GM18508 (cell line): ENCODE measurements around the gene MINK1.
"Not testable (repeated sequence)": the region's sequence is repeated elsewhere in the genome, so short reads cannot be mapped to it uniquely, and the experiment has no call there.

Source experiments
- ATAC-seq: cut with Tn5 transposase; IDR thresholded peaks from one replicate; pipeline ENCODE4 v1.9.1; 2021; ENCODE audit warnings: moderate number of reproducible peaks; ENCODE audit not compliant: insufficient read depth, unreplicated experiment

The MINK1 gene

DNA sequence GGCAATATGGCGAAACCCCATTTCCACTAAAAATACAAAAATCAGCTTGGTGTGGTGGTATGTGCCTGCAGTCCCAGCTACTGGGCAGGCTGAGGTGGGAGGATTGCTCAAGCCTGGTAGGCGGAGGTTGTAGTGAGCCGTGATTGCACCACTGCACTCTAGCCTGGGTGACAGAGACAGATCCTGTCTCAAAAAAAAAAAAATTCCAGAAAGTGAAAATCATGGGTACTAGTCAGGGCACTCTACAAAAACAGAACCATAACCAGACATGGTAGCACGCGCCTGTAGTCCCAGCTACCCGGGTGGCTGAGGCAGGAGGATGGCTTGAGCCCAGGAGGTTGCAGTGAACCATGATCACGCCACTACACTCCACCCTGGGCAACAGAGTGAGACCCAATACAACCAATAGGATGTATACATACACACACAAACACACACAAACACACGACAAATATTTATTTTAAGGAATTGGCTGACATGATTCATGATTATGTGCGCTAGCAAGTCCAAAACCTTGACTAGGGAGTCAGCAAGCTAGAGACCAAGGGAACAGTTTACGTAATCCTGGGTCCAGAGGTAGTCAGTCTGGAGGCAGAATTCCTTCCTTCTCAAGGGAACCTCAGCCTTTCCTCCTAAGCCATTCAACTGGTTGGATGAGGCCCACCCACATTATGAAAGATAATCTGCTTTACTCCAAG is 87.4 kb downstream of the MINK1 start:
- no peak for ATAC-seq

DNA sequence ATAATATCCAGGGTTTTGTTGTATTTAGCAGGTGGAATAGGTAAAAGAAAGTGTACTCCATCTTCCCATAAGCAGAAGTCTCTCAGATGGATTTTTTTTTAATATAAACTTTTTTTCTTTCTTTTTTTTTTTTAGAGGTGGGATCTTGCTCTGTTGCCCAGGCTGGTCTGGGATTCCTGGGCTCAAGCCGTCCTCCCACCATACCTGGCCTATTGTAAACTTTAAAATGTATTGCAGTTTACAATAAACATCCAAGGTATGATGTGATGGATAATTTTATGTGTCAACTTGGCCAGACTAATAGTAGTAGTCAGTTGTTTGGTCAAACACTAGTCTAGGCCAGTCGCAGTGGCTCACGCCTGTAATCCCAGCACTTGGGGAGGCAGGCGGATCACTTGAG is 88.2 kb downstream of the MINK1 start:
- no peak for ATAC-seq

DNA sequence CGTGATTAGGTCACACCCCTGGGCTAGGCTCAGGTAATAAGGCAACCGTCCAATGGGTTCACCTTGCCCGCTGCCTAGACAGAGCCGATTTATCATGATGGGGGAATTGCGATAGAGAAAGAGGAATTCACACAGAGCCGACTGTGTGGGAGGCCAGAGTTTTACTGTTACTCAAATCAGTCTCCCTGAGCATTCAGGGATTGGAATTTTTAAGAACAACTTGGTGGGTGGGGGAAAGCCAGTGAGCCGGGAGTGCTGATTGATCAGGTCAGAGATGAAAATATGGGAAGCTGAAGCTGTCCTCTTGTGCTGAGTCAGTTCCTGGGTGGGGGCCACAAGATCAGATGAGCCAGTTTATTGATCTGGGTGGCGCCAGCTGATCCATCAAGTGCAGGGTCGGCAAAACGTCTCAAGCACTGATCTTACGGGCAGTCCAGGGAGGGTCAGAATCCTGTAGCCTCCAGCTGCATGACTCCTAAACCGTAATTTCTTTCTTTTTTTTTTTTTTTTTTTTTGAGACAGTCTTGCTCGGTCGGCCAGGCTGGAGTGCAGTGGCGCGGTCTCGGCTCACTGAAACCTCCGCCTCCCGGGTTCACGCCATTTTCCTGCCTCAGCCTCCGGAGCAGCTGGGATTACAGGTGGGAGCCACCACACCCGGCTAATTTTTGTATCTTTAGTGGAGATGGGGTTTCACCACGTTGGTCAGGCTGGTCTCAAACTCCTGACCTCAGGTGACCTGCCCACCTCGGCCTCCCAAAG is 93.6 kb downstream of the MINK1 start:
- not testable (repeated sequence) for ATAC-seq

DNA sequence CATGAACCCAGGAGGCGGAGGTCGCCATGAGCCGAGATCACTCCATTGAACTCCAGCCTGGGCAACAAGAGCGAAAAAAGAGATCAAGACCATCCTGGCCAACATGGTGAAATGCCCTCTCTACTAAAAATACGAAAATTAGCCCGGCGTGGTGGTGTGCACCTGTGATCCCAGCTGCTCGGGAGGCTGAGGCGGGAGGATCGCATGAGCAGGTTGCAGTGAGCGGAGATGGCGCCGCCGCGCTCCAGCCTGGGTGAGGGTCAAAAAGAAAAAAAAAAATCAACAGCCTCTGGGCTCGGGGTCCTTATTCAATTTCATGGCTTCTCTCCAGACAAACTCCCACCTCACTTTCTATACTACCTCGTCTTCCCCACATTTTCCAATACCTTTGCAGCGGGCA is 95.7 kb downstream of the MINK1 start:
- no peak for ATAC-seq

DNA sequence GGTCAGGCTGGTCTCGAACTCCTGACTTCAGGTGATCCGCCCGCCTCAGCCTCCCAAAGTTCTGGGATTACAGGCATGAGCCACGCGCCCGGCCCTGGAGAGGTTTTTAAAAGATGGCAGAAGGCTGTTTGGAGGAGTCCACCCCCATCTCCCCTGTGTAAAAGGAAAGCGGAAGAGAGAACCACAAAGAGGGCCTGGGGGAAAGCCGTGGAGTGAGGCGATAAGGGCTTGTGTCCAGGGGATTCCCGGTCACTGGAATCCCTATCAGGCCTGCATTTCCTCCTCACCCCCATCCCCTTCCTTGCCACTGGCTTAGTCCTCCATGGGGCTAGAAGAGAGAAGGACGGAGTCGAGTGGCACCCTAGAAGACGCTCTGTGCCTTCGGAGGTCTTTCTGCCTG is 98.8 kb downstream of the MINK1 start, which contains the start of gene GP1BA:
TSS of gene GP1BA (plus strand) at position 315 of the 400 bp plus-strand sequence. CDS start 328 bp downstream, outside the sequence.
- ATAC-seq: no peak

DNA sequence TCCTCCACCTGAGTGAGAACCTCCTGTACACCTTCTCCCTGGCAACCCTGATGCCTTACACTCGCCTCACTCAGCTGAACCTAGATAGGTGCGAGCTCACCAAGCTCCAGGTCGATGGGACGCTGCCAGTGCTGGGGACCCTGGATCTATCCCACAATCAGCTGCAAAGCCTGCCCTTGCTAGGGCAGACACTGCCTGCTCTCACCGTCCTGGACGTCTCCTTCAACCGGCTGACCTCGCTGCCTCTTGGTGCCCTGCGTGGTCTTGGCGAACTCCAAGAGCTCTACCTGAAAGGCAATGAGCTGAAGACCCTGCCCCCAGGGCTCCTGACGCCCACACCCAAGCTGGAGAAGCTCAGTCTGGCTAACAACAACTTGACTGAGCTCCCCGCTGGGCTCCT is 99.6 kb downstream of the MINK1 start:
- no peak for ATAC-seq

DNA sequence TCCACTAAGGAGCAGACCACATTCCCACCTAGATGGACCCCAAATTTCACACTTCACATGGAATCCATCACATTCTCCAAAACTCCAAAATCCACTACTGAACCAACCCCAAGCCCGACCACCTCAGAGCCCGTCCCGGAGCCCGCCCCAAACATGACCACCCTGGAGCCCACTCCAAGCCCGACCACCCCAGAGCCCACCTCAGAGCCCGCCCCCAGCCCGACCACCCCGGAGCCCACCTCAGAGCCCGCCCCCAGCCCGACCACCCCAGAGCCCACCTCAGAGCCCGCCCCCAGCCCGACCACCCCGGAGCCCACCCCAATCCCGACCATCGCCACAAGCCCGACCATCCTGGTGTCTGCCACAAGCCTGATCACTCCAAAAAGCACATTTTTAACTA is 100.5 kb downstream of the MINK1 start:
- no peak for ATAC-seq

DNA sequence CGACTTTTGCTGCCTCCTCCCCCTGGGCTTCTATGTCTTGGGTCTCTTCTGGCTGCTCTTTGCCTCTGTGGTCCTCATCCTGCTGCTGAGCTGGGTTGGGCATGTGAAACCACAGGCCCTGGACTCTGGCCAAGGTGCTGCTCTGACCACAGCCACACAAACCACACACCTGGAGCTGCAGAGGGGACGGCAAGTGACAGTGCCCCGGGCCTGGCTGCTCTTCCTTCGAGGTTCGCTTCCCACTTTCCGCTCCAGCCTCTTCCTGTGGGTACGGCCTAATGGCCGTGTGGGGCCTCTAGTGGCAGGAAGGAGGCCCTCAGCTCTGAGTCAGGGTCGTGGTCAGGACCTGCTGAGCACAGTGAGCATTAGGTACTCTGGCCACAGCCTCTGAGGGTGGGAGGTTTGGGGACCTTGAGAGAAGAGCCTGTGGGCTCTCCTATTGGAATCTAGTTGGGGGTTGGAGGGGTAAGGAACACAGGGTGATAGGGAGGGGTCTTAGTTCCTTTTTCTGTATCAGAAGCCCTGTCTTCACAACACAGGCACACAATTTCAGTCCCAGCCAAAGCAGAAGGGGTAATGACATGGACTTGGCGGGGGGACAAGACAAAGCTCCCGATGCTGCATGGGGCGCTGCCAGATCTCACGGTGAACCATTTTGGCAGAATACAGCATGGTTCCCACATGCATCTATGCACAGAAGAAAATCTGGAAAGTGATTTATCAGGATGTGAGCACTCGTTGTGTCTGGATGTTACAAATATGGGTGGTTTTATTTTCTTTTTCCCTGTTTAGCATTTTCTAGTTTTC is 101.2 kb downstream of the MINK1 start:
- no peak for ATAC-seq

DNA sequence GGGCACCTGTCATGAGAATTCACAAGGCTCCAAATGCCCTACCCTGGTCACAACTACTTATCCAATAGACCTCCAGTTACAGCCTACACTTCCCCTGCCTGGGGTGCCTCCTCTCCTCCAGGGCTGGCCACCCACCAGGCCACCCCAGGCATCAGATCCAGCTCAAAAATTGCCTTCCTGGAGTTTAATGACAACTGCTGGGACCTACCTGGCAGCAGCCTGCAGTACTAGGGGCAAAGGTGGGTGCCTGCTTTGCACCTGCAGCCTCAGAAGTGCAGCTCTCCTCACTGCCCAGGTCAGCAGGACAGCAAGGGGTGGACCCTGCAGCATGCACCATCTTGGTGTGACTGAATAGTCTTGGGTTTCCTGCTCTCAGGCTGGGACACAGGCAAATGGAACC is 102.5 kb downstream of the MINK1 start:
- ATAC-seq: no peak

DNA sequence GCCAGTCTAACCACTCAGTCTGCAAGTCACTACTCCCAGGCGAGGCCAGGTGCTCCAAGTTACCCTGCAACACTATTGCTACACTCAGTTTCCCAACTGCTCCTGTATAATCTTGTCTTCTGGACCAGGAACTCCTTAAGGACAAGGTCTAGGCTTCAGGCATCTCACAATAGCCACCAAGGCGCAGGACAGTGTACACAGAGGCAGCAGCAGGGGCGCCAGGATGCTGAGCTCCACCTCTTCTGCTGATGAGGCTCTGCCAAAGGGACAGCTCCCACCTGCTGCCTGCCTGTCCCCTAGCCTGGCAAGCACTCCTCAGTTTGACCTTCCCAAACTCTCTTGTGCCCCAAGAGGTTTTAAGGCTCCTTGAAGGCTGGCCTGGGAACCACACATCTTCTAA is 103.3 kb downstream of the MINK1 start:
- no peak for ATAC-seq

DNA sequence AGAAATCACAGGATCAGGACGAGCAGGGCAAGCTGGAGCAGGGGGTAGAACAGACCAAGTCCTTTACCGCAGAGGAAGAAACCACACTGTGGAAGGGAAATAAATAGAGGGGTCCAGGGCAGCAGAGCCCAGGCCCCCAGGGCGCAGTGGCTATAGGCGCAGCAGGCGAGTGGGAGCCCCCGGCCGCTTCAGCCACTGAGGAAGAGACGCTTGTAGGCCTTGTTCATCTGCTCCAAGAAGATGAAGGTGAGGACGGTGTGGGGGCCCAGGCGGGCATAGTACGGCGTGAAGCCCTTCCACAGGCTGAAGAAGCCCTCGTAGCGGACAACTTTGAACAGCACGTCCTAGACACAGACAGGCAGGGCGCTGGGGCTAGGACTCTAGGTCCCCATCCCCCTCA is 104.4 kb downstream of the MINK1 start:
- no peak for ATAC-seq

DNA sequence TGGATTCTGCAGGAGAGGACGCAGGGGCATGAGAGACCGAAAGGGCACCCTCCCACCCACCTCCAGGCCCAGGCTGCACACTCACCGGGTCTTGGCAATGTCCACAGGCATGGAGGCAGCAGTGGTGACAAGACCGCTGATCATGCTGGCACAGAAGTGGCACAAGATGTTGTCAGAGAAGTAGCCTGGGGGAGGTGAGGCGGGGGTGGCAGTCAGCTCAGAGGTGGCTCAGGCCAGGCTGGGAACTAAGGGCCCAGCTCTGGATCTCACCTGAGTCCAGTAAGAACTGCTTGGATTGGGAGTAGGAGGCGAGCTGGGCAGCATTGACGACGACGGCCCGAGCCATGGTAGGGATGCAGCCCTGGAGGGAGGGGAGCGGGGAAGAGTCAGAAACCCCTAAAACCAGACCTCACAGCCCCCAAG is 104.9 kb downstream of the MINK1 start:
- ATAC-seq: no peak

DNA sequence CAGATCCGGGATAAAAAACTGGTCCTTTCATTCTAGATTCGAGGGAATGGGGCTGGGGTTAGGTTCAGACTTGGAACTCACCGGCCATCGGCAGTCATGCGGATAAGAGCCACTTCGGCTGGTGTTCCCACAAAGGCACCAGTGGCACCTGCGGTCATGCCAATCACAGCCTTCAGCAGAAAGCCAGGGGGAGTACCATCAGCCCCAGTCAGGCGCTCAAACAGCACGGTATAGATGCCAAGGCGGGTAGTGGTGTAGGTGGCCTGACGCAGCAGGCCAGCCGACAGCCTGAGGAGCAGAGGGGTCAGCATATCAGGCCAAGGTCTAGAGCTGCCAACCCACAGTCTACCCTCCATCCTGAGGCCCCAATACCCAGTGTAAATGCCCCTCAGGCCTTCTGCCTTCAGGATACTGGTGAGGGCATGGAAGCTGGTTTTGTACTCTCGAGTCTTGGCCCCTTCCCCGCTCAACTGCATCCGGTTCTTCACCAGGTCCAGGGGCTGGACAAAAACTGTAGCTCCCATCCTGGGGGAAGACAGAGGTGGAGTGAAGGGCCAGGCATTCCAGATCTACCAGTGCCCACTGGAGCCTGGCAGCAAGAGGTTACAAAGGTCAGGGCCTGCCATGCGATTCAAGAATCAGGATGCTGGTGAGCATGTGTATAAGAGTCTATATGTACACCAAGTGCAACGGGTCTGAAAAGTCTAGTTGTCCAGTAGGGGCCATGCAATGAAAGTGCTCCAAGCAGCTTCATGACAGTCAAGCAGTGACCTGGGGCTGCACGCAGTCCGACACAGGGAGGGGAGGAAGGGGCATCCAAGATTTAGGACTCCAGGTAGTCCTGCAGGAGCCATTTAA is 105.8 kb downstream of the MINK1 start:
- no peak for ATAC-seq

DNA sequence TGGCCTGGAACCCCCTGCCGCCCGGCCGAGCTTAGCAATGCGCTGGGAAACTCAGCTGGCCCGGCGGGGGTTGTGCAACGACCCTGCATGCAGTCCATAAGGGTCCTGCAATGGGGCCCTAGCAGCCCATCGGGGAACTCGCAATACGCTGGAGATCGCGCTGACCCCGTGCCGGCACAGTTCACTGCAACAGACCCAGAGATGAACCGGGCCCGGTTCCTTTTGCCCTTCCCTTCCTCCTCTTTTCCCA is 106.3 kb downstream of the MINK1 start:
- no peak for ATAC-seq

DNA sequence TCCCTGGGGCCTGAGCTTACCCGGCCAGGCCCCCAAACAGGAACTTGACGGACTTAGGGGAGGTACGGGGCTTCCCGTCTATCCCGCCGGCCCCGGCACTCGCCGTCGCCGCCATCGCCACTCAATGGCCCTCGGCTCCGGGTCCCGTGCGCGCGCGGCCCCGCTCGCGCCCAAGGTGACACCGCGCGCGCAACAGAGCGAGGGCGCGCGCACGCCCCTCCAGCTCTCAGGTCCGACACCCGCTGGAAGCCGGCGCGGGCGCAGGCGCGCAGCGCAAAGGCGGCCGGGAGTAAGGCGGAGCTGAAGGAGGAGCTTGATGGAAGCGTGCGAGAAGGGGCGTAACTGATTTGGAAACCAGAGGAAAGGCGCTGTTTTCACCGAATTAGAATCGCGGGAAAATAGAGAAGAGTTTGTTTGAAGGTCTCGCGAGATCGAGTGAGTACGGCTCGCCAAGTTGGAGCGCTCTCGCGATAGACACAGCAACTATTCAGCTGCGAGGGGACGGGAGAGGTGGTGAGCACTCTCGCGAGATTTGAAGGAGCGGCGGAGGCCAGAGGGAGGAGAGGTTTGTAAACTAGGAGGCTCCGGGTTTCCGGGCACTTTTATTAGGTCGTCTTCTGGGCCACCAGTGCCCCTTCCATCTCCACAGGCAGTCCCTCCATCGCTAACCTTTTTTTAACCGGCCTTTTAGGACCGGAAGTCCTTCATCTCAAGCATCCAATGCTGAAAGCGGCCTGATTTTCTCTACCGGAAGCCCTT is 106.8 kb downstream of the MINK1 start, which contains the start of the genes RNF167 and SLC25A11:
TSS of gene RNF167 (plus strand) at position 473 of the 759 bp plus-strand sequence. CDS start 642 bp downstream, outside the sequence.
TSS of gene SLC25A11 (minus strand) at position 251 of the 759 bp plus-strand sequence. CDS start at position 115, 136 bp downstream.
- ATAC-seq: peak; percentile 46

DNA sequence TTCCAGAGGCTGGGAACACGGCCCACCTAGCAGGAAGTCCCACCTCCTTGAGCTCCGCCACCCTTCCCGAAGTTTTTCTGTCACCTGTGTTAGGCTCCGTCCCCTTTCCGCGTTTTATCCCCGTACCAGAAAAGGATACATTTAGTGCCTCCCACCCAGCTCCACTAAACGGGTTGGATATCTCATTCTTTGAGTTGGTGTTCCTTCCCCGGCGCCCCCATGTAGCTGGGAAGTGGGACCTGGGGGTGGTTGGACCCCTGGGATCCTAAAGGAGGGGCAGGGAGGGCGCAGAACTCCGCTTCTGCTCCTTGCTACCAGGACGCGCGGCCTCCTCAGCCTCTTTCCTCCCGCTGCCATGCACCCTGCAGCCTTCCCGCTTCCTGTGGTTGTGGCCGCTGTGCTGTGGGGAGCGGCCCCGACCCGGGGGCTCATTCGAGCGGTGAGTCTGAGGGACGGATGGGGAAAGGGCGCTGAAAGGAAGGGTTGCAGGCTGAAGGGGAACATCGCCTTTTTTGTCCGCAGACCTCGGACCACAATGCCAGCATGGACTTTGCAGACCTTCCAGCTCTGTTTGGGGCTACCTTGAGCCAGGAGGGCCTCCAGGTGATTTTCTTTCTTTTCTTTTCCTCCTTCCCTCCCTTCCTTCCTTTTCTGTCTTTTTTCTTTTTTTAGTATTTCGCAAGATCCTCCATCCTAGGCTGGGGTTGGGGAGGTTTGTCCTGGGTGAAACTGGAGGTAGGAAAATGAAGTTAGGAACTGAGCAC is 107.6 kb downstream of the MINK1 start:
- ATAC-seq: no peak

DNA sequence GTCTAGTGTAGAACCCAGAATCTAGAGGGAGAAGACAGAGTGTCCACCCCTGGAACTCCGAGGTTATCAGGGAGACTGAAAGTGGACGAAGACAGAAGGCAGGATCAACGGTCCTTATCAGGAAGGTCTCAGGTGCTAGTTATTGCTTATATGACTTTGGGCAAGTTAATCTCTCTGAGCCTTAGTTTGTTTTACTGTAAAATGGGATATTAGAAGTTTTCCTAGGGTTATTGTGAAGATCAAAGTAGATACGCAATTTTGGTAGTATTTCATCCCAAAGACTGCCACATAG is 108.1 kb downstream of the MINK1 start:
- ATAC-seq: no peak

DNA sequence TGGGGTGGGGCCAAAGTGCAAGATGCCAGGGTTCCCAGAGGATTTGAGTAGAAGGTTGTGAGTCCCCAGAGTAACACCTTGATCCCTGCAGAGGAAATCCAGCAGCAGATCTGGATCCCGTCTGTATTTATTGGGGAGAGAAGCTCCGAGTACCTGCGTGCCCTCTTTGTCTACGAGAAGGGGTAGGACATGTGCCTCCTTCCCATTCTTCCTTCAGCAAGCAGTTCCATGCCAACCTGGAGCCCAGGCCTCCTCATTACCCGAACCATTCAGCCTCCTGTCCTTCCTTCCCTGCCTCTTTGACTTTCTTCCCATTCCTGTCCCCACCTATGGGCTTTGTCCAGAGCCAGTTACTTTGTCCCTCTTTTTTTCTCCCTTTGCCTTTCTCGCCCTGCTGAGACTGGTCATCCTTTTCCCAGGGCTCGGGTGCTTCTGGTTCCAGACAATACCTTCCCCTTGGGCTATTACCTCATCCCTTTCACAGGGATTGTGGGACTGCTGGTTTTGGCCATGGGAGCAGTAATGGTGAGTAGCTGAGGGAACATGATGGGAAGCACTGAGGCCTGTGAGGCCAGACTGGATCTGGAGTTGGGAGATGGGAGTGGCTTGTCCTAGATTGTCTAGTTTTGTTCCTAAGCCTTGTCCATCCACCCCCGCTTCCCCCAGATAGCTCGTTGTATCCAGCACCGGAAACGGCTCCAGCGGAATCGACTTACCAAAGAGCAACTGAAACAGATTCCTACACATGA is 109.8 kb downstream of the MINK1 start:
- no peak for ATAC-seq
